ENCODE data around the gene ZNF831. TPM values are rescaled to one million over a fixed set of nuclear protein-coding genes. Genes with fewer than 3 reads are reported as not detected.

ZNF831 gene
- total RNA-seq, 1 donor from 2014 or later = 0.41 TPM

DNA sequence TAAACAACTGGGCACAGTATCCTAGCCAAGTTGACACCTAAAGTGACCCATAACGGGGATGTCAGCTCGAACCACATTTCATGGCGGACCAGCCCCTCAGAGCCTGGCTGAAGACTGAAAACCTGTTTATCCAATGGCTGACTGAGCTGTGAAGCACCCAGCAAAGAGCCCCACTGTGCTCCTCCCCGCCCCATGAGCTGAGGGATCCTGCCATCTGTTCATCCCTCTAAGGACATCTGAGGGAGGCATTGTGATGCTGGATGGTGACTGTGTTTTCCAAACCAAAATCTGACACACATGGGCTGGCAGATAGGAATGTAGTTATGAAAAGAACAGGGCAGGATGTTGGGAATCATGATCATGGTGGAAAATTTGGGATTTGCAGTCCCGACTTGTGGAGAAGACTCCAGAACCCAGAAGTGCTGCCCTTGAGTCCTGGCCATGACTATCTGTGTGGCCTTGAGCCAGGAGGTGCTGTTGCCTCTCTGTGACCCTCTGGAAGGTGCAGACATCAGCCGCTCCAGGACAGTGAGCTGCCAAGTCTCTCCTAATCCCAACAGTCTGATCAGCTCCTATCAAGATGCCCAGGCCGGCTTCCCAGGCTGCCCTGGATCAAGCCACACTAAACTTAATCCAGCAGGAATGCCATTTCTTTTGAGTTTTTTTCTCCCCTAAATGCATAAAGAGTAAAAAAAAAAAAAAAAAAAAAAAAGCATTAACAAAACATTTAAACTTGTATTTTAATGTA, 142.5 kb downstream of the ZNF831 start:
- no peak for DNase-seq

DNA sequence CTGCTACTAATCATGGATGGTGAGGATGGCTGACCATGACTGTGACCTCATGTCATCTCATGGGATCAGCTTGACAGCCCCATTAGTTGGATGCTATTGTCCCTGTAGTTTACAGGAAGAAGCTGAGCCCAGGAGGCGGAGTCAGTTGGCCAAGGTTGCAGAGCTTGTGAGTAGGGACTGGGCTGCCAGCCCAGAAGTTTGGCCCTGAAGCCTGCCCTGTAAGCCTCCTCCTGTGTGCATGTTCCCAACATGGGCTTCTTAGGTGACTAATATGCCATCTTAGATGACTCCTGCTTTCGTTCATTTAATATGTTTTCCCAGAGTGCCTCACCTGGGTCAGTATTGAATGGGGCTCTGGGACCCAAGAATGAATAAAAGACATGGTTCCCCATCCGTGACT, 143.6 kb downstream of the ZNF831 start:
- no peak for DNase-seq

Other genes starting within 250 kb of the ZNF831 start
- gene NELFCD, start 182.6 kb upstream of the ZNF831 start, total RNA-seq = 53.6 TPM
- 90.7 TPM for gene CTSZ, start 156.6 kb upstream of the ZNF831 start, total RNA-seq
- gene TUBB1, start 144.4 kb upstream of the ZNF831 start, total RNA-seq = 1.8 TPM
- 16.1 TPM for gene ATP5F1E, start 131.5 kb upstream of the ZNF831 start, total RNA-seq
- 57.6 TPM for gene PRELID3B, start 121.0 kb upstream of the ZNF831 start, total RNA-seq
- gene EDN3, start 136.8 kb downstream of the ZNF831 start, total RNA-seq = 22.7 TPM

All from tongue (tissue), 2 donors.